Tibial nerve (tissue), 4 donors: ENCODE measurements around the gene SP100.

ENCODE experiments used
- CTCF ChIP-seq, 5 experiments: fragments of 200-600 bp in 3 of 5; fragments of 450-650 bp in 2 of 5; sonication (generic) in 3 of 5; IDR thresholded peaks; one replicate each; pipeline ENCODE4 v1.5.1; 2016 to 2019; ENCODE audit warnings: antibody characterized with exemption in 5 of 5, mild to moderate bottlenecking in 3 of 5, moderate library complexity in 2 of 5
- EP300 ChIP-seq, 2 donors: sonication (generic); formaldehyde crosslinking; IDR thresholded peaks; one replicate each; pipeline ENCODE4 v1.6.1; 2017; ENCODE audit warnings: antibody characterized with exemption in 2 of 2, mild to moderate bottlenecking in 1 of 2
- POLR2A ChIP-seq, 2 donors: fragments of 450-650 bp; IDR thresholded peaks; one replicate each; pipeline ENCODE4 v1.6.1; 2017; ENCODE audit warnings: antibody characterized with exemption in 2 of 2, mild to moderate bottlenecking in 2 of 2, moderate library complexity in 2 of 2

- TF ChIP-seq CTCF (IDR thresholded peaks at IDR 0.05), result no peak
- no peak for TF ChIP-seq POLR2A (IDR thresholded peaks at IDR 0.05)
- no peak for TF ChIP-seq EP300 (IDR thresholded peaks at IDR 0.05)
Observed at GRCh38 chr2:230434677-230435324, 18.8 kb downstream of the SP100 start.
